GM19455 (cell line): ENCODE data around the gene SPANXA1.
"Not testable (repeated sequence)": the region's sequence is repeated elsewhere in the genome, so short reads cannot be mapped to it uniquely, and the experiment has no call there.

Experiments used
- ATAC-seq: cut with Tn5 transposase; IDR thresholded peaks from one replicate; pipeline ENCODE4 v1.9.1; 2021; ENCODE audit not compliant: unreplicated experiment

Gene SPANXA1, protein sequence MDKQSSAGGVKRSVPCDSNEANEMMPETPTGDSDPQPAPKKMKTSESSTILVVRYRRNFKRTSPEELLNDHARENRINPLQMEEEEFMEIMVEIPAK

DNA sequence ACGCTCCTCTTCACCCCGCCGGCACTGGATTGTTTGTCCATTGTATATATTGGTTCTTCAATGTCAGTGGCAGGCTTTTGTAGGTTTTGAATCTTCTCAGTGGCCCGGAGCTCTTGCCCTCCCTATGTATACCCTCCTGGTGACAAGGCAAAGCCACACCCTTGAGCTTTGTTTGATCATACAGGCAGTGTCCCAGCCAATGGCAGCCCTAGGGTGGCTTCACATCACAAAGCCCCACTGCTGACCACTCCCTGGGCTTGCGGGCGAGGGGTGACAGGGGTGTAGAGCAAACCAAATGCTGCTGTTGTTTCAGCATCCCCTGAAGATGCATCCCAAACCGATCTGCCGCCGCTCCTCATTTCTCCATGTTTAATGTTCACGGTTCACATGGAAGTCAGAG lies at the start of gene SPANXA1:
SPANXA1 (minus strand) TSS at position 101 of the 400 bp plus-strand sequence; CDS start at position 41, 60 bp downstream.
- not testable (repeated sequence) for ATAC-seq

DNA sequence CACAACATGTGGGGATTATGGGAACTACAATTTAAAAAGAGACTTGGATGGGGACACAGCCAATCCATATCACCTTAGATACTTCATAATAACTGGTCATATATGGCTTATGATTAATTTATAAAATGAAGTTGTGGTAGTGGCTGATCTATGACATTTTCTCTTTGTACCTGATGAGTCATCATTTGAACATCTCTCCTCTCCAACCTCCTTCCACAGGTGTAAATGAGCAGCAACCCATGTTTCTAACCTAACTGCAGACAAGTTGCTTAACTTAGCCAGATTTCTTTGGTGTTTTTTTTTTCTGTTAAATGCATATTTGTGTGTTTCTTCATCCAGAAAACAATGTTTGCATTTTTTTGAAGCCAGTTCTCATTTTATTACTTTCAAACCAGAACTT lies 47.6 kb upstream of the SPANXA1 start:
- ATAC-seq, result no peak

DNA sequence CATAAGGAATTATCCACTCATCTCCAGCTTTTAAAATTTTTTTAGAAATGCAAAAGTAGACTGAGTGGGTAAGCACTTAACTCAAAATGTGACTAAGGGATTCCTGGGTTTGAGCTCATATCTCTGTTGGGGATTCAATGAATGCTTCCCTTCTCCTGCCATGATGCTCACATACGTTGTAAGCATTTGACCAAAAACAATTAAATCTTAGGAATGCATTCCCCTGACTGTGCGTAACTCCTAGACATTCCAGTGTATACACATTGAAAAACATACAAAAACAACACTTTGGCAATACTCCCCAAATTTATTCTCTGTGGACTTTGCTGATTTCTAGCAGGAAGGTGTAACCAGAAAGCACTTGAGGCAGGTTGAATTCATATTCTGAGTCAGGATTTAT lies 34.8 kb upstream of the SPANXA1 start:
- no peak for ATAC-seq

DNA sequence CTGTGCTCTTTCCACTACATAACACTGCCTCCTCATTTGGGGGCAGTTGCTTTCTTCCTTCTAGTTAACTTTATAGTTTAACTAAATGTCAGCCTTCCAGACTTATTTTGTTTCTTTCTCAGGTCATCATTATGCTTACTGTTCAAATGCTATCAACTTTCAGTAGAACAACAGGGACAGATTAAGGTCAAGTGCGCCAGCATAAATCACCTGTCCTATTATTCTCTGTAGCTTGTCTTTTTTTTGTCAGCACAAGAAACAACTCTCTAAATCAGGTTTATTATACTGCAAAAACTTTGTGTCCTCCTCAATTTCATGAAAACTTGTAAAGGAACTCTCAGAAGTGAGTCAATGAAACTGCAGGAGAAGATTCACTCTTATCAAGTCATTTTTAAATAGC lies 24.6 kb upstream of the SPANXA1 start:
- no peak for ATAC-seq

DNA sequence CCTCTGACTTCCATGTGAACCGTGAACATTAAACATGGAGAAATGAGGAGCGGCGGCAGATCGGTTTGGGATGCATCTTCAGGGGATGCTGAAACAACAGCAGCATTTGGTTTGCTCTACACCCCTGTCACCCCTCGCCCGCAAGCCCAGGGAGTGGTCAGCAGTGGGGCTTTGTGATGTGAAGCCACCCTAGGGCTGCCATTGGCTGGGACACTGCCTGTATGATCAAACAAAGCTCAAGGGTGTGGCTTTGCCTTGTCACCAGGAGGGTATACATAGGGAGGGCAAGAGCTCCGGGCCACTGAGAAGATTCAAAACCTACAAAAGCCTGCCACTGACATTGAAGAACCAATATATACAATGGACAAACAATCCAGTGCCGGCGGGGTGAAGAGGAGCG lies 4.9 kb upstream of the SPANXA1 start, which contains the start of gene SPANXA2:
SPANXA2 (plus strand) TSS at position 301 of the 400 bp plus-strand sequence; CDS start at position 361, 60 bp downstream.
- not testable (repeated sequence) for ATAC-seq

DNA sequence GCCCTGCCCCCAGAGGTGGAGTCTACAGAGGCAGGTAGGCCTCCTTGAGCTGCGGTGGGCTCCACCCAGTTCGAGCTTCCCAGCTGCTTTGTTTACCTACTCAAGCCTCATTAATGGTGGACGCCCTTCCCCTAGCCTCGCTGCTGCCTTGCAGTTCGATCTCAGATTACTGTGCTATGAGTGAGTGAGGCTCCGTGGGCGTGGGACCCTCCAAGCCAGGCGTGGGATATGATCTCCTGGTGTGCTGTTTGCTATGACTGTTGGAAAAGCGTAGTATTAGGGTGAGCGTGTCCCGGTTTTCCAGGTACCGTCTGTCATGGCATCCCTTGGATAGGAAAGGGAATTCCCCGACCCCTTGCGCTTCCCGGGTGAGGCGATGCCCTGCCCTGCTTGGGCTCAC lies 42.0 kb downstream of the SPANXA1 start:
- not testable (repeated sequence) for ATAC-seq
